Sciatic nerve (tissue), 2 donors: ENCODE data around the gene AVEN. TPM values are rescaled to one million over a fixed set of nuclear protein-coding genes. Genes with fewer than 3 reads are reported as not detected.
"Not testable (repeated sequence)": the region's sequence is repeated elsewhere in the genome, so short reads cannot be mapped to it uniquely, and the experiment has no call there.

Source experiments
- ATAC-seq: fragments of 200-7000 bp; cut with Tn5 transposase; one replicate; pipeline ENCODE4 v1.9.1; 2020; ENCODE audit warnings: mild to moderate bottlenecking, moderate library complexity
- DNase-seq: peaks from one replicate; pipeline ENCODE4 v3.0.0-alpha.2; 2020; ENCODE audit warnings: low spot score
- intact Hi-C: fragments of 100-400 bp; cut with DNase I; formaldehyde crosslinking; loops from one replicate; pipeline ENCODE4 v1.14.2; 2022
- total RNA-seq: library from RNA; stranded (reverse); fragmentation: NEBNext Ultra II Directional; extraction: Animal tissue kit (Norgen Biotek cat#: 25700); gene quantifications from one replicate; pipeline ENCODE4 v1.2.1, GENCODE V29; 2021
- donor health status: DM: no; HTN: no; CAD: no.
- donor health status: DM: no; HTN: no; CAD: no.

AVEN gene
- total RNA-seq, 1 donor from 2014 or later, result 11.4 TPM

DNA sequence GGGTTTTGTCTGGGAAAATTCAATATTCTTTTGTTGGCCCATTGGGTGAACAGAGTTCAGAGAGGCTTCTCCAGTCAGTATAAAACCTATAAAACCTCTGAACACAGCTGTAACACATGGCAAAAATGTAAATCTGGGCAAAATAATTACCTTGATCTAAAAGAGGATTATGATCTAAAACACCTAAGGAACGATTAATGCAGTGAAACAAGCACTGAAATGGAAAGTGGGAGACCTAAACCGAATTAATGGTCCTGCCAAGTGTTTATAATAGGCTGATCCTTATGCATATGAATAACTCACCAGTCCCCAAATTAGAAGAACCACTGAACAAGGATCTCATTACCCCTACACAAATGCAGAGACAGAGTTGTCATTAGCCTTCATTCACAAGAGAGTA is 32.6 kb downstream of the AVEN start:
- intact Hi-C loops, result no loop called here
- DNase-seq, result no peak
- no peak for ATAC-seq

DNA sequence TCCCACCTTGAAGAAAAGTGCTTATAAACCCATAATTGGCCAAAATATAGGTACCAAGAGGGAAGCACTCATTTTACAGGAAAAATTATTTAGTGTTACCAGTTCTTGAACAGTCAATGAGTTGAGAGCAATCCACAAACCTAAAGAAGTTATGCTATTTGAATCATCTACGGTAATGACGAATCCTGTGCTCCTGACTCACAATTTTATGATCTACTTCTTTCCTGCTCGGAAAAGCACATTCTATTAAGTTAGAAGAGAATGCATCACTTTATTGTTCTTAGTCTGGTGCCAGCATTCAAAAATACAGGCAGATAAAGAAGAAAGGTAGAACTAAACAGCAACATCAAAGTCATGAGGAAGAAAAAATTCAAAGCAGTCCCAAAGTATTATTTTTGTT is 37.5 kb downstream of the AVEN start:
- intact Hi-C loops, result no loop called here
- ATAC-seq (no peak), DNase-seq (no peak)

DNA sequence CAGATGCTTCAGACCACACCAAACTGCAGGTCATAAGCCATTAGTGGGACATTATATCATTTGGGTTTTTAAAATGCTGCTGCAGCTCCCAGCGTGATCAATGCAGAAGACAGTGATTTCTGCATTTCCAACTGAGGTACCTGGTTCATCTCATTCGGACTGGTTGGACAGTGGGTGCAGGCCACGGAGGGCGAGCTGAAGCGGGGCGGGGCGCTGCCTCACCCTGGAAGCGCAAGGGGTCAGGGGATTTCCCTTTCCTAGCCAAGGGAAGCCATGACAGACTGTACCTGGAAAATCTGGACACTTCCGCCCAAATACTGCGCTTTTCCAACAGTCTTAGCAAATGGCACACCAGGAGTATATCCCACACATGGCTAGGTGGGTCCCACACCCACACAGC is 43.3 kb downstream of the AVEN start:
- DNase-seq, intact Hi-C loops, ATAC-seq: not testable (repeated sequence)

DNA sequence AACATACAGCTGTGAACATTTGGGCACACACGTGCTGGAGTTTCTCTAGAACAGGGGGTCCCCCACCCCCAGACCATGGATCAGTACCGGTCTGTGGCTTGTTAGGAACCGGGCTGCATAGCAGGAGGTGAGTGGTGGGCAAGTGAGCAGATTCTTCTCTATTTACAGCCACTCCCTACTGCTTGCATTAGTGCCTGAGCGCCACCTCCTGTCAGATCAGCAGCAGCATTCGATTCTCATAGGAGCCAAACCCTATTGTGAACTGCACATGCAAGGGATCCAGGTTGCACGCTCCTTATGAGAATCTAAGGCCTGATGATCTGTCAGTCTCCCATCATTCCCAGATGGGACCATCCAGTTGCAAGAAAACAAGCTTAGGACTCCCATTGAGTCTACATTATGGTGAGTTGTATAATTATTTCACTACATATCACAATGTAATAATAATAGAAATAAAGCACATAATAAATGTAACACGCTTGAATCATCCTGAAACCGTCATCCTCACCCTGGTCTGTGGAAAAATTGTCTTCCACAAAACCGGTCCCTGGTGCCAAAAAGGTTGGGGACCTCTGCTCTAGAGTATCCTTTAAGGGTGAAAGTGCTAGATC is 44.9 kb downstream of the AVEN start:
- intact Hi-C loops, result no loop called here
- ATAC-seq, result no peak
- no peak for DNase-seq

DNA sequence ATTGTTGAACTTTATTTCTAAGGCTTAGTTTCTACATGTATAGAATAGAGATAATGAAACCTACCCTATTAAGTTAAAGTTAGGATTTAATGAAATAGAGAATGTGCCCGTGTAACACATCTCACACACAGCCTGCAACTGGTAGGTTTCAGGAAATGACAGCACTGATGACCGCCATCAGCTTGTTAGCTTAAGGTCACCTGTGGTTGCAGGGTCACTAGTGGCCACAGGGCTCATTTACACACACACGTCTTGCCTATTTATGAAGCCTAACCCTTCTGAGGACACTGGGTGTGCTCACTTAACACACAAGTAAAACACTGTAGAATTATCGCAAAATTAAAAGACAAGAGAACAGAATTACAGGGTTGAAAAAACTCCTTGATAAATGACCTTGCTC is 50.6 kb downstream of the AVEN start:
- intact Hi-C loops, result no loop called here
- ATAC-seq (no peak), DNase-seq (no peak)

DNA sequence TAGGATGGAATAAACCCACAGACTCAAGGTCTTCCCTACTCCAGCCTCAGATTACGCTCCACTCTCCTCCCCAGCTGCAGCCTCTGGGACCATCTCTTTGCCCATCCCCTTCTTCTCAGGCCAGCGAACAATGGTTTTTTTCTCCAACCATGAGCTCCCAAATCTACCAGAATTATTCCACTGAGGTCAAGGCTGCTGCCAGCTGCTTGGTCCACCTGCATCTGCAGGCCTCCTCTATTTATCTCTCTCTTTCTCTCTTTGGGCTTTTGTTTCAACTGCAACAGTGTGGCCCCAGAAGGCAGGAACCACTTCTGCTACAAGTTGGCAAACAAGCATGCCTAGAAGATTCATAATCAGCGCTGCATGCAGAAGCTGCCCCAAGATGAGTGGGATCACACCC is 51.6 kb downstream of the AVEN start:
- intact Hi-C loops, result no loop called here
- ATAC-seq (no peak), DNase-seq (no peak)

DNA sequence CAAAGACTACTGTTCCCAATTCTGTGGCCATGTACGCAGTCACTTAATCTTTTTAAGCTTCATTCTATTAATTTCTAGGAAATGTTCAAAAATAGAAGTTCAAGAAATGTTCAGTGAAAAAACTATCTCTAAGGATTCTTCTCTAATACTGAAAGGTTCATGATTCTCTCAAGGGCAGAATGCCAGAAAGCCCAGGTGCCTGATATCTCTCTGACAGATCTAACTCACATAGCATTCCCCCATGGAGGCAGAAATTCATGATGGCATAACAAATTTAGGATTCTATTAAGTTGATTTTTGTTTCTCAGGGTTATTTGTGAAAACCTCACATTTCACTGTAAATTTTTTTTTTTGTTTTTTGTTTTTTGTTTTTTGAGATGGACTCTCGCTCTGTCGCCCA is 53.3 kb downstream of the AVEN start:
- DNase-seq (no peak), ATAC-seq (no peak)
- intact Hi-C loops, result no loop called here

DNA sequence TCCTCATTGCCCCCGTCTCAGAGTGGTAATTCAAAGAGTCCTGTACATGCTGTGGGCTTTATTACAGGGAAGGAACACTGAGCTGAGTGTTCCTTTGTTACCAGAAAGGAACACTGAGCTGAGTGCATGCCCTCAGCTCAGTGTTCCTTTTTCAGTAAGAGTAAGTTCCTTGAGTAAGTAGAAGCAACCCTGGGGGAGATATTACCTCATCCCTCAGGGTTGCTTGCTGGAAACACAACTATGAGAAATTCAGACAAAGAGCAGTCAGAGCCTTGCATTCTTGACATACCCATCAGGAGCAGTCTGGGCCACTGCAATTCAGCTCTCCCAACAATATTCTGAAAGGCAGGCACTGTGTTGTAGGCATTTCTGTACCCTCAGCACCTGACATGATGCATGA is 53.7 kb downstream of the AVEN start:
- intact Hi-C loops, result no loop called here
- DNase-seq, result no peak
- ATAC-seq, result peak; percentile 76

DNA sequence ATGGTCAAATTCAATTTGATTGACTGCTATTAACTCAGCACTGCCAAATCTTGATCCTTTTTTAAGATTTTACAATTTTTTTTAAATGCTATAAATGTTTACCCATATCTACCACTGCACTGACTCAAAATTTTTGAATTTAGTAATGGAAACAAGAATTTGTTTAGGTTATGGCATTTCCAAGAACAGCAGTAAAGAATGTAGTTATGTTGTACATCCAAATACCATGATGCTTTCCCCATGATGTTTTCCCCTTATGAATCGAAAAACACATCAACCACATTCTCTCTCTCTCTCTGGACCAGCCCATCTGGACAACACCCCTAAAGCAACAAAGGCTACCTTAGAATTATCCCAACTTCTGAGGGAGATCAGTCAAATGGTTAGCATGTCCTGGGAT is 56.5 kb downstream of the AVEN start:
- DNase-seq, result no peak
- intact Hi-C loops, result no loop called here
- ATAC-seq, result no peak

DNA sequence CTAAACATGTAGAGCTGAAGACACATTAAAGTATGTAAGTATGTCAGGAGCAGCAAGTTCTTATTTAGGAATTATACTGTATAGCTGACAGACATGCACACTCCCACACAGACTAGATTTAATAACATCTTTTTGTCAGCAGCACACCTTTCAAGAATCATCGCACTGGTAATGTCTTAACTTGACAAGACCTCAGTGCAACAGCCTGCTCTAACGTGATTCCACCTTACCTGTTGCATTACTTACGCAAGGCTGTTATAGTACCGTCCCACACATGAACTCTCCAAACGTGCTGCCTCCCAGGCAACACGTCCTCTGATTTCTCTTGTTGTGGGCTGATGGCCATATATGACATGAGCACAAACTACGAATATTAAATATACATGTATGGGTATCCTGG is 58.8 kb downstream of the AVEN start:
- intact Hi-C loops, result no loop called here
- DNase-seq (no peak), ATAC-seq (no peak)

DNA sequence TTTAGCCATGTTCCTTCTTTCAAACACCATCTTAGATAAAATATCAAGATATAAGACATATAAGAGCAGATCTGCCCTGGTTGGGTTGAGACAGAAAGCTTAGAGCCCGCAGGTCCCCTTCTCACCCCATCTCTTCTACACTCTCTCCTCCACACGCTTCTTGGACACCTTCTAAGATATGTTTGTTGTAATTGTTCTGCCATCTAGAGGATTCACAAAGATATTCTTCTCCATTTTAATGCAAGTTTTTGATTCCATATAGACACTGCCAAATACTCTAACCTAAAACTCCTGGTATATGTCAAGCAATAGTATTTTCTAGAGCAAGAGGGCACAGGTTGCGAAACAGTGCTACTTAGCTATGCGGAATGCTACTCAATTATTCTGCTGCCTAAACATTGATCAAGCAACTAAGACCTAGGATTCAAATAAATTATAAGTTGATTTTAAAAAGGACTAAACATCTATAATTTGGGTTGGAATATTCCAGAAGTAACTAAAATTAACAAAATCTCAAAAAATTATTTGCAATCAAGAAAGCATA is 63.9 kb downstream of the AVEN start:
- intact Hi-C loops, result no loop called here
- ATAC-seq (no peak), DNase-seq (no peak)

DNA sequence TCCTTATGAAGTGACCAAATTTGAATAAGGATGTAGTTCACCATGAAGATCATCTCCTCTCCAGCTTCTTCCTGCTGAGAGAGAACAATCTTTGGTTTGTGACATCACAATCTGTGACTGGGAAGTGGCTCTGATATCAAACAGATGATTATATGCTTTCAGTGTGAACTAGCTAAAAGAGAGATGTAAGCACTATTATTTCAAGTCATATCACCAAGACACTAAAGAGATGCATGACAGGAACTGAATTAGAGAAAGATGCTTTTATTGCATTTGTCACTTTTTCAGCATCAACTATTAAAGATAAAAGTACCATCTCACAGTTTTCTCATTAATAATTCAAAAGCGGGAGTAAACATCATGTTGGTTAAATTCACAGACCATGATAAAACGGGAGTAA is 67.2 kb downstream of the AVEN start:
- DNase-seq, result no peak
- ATAC-seq, result no peak
- intact Hi-C loops, result no loop called here

DNA sequence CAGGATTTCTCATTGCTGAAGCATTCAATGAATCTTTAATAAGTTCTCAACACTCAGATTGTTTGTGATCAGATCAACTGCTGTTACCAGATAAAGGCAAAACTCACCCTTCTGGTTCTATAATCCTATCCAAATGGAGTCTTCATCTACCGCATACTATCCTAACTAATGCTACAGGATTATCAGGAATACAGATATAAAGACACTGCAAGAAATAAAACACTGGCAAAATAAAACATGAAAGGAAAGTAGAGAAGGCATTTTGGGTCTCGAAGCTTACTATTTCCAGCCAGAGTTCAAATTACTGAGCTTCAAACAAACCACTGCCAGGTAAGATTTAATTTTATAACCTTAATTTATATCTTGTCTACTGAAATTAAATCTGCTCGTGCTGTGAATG is 70.2 kb downstream of the AVEN start:
- DNase-seq (no peak), ATAC-seq (no peak)
- intact Hi-C loops, result no loop called here

DNA sequence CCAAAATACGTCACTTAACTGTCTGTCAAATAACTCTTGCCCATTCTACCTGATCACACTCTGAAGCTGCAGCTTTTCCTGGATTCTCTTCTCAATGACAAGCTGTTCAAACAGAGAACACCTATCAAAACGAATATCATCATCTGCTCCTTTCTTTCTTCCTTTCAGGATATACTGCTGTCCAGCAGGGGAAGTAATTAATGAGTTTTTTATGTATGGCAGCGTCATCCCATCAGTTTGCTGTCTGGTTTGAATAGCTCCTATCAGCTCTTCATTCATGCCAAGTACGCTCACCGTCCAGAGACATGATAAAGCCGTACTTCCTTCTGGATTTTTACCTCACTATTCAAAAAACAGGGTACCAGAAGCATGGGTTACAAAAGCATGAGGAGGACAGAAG is 70.8 kb downstream of the AVEN start, which contains the start of gene CHRM5:
Gene CHRM5, plus strand, starts transcription at position 274 of the 400 bp plus-strand sequence. CDS start 94,221 bp downstream, outside the sequence.
- DNase-seq (no peak), ATAC-seq (no peak)
- intact Hi-C loops, result no loop called here

DNA sequence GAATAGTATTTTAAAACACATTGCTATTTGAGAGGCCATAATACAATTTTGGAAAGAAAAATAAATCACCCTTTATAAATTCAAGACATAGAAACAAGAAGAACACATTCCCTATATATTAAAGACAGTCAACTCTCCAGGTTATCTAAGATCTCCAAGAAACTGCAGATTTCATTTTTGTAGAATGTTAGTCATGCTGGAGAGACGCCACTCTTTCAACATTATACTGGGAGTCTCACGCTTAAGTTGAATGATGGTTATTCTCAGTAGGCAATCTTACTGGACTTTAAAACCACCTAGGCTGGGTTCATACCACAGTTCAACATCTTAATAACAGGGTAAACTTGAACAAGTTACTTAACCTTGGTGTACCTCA is 74.4 kb downstream of the AVEN start:
- intact Hi-C loops, result no loop called here
- ATAC-seq (no peak), DNase-seq (no peak)

DNA sequence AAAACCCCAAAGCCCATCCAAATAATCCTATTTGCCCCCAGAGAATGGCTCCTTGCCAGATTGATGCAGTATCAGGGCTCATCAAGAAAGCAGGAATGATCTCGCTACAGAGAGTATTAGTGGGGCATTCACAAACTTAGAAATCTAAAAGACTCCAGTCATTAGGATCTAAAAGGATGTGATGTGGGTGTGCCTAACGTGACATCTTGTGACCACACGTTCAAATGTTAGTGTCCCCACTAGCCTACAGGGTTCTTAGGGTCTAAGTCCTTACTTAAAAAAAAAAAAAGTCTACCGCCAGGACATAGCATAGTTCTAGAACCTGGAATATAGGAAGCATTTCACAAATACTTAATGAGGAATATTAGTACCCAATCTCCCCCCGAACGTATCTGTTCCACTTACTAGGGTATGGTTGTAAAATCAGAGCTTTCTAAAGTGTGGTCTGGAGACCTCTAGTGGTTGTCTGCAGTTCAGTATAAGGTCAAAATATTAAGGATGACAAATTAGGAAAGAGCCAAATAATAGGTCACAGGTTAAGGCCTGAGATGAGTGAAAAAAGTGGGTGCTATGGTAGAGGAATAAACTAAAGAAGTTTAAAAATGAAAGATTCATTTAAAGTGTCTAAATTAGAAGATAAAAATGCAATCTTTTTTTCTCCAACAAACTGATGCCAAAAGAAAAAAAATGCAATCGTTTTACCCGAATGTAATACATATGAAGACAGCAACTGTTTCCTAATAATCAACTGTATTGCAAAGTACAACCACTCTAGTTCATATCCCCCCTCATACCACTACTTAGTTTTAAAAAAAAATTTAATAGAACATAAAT is 75.0 kb downstream of the AVEN start:
- intact Hi-C loops, result no loop called here
- DNase-seq, result no peak
- ATAC-seq, result no peak

DNA sequence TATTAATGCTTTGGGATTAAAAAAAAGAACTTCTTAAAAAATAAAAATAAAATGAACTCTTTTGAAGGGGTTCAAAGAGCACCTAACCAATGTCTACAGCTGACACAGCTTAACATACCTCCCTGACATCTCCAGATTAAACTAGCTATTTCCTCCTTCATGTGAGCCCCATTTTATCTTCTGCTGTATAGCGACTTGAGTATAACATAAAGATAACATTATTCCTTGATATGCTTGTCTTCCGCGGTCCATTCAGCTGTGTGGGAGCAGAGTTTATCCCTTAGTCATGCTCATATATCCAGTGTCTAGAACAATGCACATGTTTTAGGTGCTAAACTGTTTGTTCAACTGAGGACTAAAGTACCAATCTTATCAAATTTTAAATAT is 78.5 kb downstream of the AVEN start:
- no peak for DNase-seq
- intact Hi-C loops, result no loop called here
- no peak for ATAC-seq

DNA sequence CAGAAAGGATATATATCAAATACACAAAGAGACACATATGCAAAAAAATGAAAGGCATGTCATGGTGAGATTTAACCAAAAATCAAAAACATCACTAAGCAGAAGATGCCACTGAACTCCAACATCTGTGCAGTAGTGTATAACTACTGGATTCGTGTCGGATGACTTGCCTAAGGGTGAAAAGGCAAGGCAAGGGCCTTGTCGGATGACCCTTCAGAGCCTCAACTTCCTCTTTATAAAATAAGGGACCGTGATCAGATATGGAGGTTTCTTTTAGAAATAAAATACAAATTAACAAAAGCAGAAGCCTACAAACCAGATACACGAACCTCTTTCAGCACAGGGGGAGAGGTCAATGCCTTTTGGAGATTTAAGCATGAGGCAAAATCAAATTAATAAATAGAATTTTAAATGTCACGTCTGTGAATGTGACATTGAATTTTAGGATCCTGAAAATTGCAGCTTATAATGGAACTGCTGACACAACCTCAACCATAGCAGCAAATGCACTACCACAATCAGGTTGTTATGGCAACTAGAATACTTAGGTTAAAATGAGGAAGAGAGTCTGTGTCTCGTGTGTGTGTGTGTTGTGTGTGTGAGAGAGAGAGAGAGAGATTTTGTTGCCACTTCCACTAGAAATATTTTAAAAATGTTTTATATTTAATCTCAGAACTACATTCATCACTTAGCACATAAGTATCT is 79.0 kb downstream of the AVEN start:
- intact Hi-C loops, result no loop called here

DNA sequence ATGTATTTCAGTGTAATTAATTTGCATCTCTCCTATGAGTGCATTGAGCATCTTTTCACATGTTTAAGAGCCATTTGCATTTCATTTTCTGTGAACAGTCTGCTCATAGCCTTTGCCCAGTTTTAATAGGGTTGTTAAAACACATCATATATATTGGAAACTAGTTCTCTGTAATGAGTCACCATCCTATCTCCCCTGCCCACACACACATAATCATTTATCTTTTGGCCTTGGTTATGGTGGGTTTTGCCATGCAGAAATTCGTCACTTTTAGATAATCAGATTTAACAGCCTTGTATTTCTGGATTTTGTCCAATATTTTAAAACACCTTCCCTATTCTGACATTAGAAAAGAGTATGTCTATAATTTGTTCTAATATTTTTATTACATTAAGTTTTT is 82.6 kb downstream of the AVEN start:
- intact Hi-C loops, result no loop called here
- DNase-seq (no peak), ATAC-seq (no peak)

More for the DNA sequence above, 79.0 kb downstream of the AVEN start:
- ATAC-seq, result no peak
- no peak for DNase-seq

DNA sequence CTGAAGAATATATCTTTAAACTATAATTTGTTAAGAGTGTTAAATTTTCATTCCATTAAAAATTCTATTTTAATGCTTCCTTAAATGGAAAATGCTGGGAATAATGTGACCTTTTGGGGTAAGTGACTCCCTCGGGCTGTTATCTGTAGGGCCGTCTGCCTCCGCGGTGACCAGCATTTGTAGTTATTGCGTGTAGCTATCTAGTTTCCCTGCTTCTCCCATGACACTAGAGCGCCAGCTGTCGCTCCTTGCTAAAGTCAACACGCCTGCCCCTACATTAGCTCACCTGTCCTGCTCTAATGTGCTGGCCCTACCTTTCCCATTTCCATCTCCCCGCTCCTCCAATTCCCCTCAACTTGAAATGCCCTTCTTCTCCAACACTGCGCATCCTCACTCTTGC is 83.1 kb downstream of the AVEN start:
- ATAC-seq (no peak), DNase-seq (no peak)
- intact Hi-C loops, result no loop called here
